Epithelial cell of proximal tubule (primary cell): ENCODE data around the gene NAPA. TPM values are rescaled to one million over a fixed set of nuclear protein-coding genes. Genes with fewer than 3 reads are reported as not detected.

Experiments used
- DNase-seq: peaks from one replicate; pipeline ENCODE4 v3.0.0-alpha.2; 2011; ENCODE audit warnings: low read depth
- H3K4me3 ChIP-seq: 2 replicates; pipeline ENCODE4 v1.5.1; 2011; ENCODE audit warnings: low read depth, mild to moderate bottlenecking, low read length
- total RNA-seq: library from RNA; depleted of rRNA; stranded (reverse); fragments of >200 nt; gene quantifications from 2 replicates; pipeline ENCODE4 v1.2.3, GENCODE V29; 2015
- TF ChIP-seq, protein P1 (sequence below): conservative IDR thresholded peaks from 2 replicates; pipeline ENCODE4 v1.5.1; 2012; ENCODE audit warnings: low read depth, mild to moderate bottlenecking, low read length

Gene NAPA
- total RNA-seq, 1 donor from 2014 or later: 78.9 TPM

DNA sequence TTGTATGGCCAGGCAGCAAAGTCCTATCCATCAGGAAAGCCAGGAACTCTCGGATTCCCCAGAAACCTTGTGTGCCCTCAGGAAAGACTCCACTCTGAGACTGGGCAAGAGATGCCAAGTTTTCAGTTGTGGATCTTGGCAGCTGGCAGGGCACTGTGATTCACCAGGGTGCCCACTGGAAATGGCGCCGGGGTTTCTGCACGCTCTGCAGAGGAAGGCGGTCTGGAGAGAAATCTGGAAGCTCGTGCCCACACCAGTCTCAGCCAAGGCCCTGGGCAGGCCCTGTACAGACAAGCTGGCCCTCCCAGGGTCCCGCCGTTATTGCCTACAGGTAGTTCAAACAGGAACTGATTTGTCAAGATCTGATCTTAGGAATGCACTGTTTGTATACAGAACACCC, 4.9 kb downstream of the NAPA start:
- no peak for DNase-seq

DNA sequence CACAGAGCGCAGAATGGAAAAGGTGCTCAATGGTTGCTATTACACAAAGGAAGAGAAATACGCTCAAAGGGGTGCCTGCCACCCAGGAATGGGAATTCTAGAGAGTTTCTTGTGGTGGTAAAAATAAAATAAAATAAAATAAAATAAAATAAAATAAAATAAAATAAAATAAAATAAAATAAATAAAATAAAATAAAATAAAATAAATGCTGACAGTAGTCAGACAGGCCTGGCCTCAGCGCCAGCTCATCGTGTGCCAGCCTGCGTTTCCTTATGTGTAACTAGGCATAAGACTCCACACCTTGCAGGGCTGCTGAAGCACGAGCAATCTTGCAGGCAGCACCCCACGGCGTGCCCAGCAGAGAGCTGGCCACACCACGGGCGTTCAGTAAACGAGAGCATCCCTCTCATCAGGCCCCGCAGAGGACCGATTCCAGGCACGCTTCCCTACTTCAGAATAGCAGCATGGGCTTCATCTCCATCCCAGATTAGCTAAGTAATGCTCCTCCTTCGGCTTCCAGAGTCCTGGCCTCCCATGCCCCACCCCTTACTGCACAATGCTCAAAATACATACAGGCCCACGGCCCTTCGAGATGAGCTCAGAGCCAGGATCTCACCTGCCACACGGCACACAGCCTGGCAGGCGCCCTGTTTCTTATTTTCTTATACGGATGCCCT, 5.6 kb downstream of the NAPA start:
- no peak overlapping the region for H3K4me3 ChIP-seq
- TF ChIP-seq, protein P1, sequence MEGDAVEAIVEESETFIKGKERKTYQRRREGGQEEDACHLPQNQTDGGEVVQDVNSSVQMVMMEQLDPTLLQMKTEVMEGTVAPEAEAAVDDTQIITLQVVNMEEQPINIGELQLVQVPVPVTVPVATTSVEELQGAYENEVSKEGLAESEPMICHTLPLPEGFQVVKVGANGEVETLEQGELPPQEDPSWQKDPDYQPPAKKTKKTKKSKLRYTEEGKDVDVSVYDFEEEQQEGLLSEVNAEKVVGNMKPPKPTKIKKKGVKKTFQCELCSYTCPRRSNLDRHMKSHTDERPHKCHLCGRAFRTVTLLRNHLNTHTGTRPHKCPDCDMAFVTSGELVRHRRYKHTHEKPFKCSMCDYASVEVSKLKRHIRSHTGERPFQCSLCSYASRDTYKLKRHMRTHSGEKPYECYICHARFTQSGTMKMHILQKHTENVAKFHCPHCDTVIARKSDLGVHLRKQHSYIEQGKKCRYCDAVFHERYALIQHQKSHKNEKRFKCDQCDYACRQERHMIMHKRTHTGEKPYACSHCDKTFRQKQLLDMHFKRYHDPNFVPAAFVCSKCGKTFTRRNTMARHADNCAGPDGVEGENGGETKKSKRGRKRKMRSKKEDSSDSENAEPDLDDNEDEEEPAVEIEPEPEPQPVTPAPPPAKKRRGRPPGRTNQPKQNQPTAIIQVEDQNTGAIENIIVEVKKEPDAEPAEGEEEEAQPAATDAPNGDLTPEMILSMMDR: no peak
- no peak for DNase-seq

More for the DNA sequence above, 4.9 kb downstream of the NAPA start:
- TF ChIP-seq, protein P1: no peak
- no peak overlapping the region for H3K4me3 ChIP-seq

DNA sequence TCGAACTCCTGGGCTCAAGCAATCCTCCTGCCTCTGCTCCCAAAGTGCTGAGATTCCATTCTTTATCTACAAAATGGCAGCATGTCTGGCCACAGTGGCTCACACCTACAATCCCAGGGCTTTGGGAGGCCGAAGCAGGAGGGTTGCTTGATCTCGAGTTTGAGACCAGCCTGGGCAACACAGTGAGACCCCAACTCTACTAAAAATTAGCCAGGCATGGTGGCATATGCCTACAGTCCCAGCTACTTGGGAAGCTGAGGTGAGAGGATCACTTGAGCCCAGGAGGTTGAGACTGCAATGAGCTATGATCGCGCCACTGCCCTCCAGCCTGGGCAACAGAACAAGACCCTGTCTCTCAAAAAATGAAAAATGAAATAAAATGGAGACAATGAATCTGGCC, 6.1 kb downstream of the NAPA start:
- no peak for DNase-seq
- TF ChIP-seq, protein P1: no peak
- H3K4me3 ChIP-seq: no peak overlapping the region

DNA sequence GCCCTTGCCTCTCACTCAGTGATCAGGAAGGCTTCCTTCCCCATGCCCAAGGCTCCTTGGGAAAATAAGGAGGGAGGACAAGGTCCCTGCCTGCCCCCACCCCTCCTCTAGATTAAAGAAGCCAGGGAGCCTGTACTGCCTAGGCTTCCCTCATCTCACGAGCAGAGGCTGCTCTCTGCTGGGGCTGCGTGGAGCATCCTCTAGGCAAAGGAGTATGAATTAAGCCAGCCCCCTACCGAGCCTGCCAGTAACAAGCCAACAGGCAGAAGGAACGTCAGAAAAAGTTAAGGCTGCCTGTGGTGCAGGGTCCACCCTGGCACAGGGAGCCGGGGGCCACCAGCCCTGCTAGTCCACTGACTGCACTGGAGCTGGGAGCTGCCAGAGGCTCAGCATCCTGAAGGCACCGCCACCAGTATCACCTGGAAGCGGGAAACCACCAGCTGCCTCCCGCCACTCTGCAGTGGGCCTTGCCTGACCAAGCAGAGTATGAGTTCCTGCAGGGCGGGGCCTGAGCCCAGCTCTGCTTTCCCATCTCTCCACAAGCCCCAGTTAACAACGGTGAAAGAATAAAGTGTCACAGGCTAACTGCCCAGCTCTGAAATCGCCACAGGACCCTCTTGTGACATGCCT, 6.8 kb downstream of the NAPA start:
- TF ChIP-seq, protein P1: no peak
- DNase-seq: no peak
- no peak overlapping the region for H3K4me3 ChIP-seq

DNA sequence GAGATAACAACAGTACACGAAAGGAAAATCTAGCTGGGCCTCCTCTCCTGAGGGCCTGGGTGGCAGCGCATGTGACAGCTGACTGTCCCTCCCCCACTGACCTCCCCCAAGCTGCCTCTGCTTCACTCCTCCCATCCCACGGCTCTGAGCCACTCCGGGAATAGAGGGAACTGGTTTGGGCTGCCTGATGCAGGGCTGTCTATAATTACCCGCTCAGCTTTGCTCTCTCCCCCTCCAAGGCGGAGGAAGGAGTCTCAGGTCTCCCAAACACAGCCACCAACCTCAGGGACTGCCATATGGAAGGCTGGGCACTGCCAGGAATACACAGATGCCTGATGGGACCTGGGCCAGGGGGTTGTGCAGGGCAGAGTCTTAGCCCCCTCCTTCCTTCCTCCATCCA, 7.9 kb downstream of the NAPA start:
- TF ChIP-seq, protein P1: no peak
- no peak for DNase-seq
- no peak overlapping the region for H3K4me3 ChIP-seq

DNA sequence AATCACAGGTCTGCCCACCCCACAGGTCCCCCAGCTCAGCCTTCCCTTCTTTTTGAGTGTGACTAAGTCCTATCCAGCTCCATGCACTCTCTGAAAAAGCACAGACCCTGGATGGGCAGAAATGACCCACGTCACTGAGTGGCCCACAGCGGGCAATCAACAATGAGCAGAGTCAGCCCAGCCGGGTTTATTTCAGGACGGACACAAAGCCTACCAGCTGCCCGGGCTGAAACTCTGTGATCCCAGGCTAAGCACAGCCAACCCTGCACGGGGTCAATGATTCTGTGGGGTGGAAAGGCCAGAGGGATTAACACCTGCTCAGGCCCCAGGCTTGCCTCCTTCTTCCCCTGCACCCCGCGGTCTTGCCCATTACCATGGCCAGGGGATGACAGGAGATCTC, 8.4 kb downstream of the NAPA start:
- TF ChIP-seq, protein P1: no peak
- no peak for DNase-seq

DNA sequence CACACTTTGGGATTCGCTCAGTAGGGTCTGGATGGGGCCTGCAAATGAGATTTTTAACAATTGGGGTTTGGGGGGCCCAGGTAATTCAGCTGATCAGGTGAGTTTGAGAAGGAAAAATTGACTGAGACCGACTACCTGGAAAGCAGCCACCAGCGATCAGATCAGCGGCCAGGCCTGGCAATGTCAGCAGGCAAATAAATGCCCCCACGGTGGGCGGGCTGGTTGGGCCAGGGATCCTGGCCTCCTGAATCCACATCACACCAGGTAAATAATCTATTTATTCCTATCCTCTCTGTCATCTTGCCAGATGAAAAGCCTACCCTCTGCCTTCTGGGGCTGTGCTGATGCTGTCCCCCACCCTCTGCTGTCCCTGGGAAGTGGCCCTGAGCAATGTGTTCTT, 9.4 kb downstream of the NAPA start:
- no peak for DNase-seq
- TF ChIP-seq, protein P1: no peak
- no peak overlapping the region for H3K4me3 ChIP-seq

More for the DNA sequence above, 8.4 kb downstream of the NAPA start:
- H3K4me3 ChIP-seq: no peak overlapping the region
